GM23338 (cell line): ENCODE results near the gene SESN2. TPM values are rescaled to one million over a fixed set of nuclear protein-coding genes. Genes with fewer than 3 reads are reported as not detected.
A peak's percentile ranks its signal among the peaks of the same experiment; 100 is the strongest.

Source experiments
- ATAC-seq: fragments of 200-7000 bp; cut with Tn5 transposase; 3 replicates; pipeline ENCODE4 v1.9.1; 2020
- DNase-seq: peaks from one replicate; pipeline ENCODE4 v3.0.0-alpha.2; 2015; ENCODE audit warnings: low spot score
- H2AFZ ChIP-seq: fragments of 200-600 bp; sonication (generic); 2 replicates; pipeline ENCODE4 v1.8.0; 2016; ENCODE audit warnings: antibody characterized with exemption, mild to moderate bottlenecking, moderate library complexity
- H3F3A ChIP-seq: fragments of 200-600 bp; sonication (generic); replicated peaks from 2 replicates; pipeline ENCODE4 v1.8.0; 2017; ENCODE audit warnings: antibody characterized with exemption, mixed run types, low read depth
- H3K27ac ChIP-seq: fragments of 200-600 bp; sonication (generic); 2 replicates; pipeline ENCODE4 v1.6.1; 2016; ENCODE audit warnings: low read depth
- H3K27me3 ChIP-seq: fragments of 200-600 bp; sonication (generic); 2 replicates; pipeline ENCODE4 v1.8.0; 2016; ENCODE audit warnings: mild to moderate bottlenecking, mixed run types, moderate library complexity; ENCODE audit not compliant: insufficient read depth
- H3K36me3 ChIP-seq: fragments of 200-600 bp; sonication (generic); 2 replicates; pipeline ENCODE4 v1.8.0; 2016; ENCODE audit warnings: mild to moderate bottlenecking; ENCODE audit not compliant: insufficient read depth
- H3K4me1 ChIP-seq: fragments of 200-600 bp; sonication (generic); 2 replicates; pipeline ENCODE4 v1.8.0; 2016; ENCODE audit warnings: mild to moderate bottlenecking, moderate library complexity; ENCODE audit not compliant: insufficient read depth
- H3K4me2 ChIP-seq: fragments of 200-600 bp; sonication (generic); 2 replicates; pipeline ENCODE4 v1.7.1; 2017; ENCODE audit warnings: mixed run types
- H3K4me3 ChIP-seq: fragments of 200-600 bp; sonication (generic); 2 replicates; pipeline ENCODE4 v1.6.1; 2016; ENCODE audit warnings: mixed run types
- H3K79me2 ChIP-seq: fragments of 200-600 bp; sonication (generic); replicated peaks from 2 replicates; pipeline ENCODE4 v1.8.0; 2017; ENCODE audit warnings: mild to moderate bottlenecking; ENCODE audit not compliant: insufficient read depth
- H3K9me2 ChIP-seq: fragments of 200-600 bp; sonication (generic); 2 replicates; pipeline ENCODE4 v1.8.0; 2017; ENCODE audit not compliant: insufficient read depth
- H4K20me1 ChIP-seq: fragments of 200-600 bp; sonication (generic); replicated peaks from 2 replicates; pipeline ENCODE4 v1.8.0; 2017; ENCODE audit warnings: mild to moderate bottlenecking; ENCODE audit not compliant: insufficient read depth
- H3K27ac Mint-ChIP-seq: 2 replicates; pipeline ENCODE4 v1.8.0; 2020; ENCODE audit warnings: inconsistent platforms, mild to moderate bottlenecking, moderate library complexity, mixed read lengths
- H3K27me3 Mint-ChIP-seq: 3 replicates; pipeline ENCODE4 v1.8.0; 2022; ENCODE audit warnings: low read depth, mild to moderate bottlenecking, moderate library complexity, mixed read lengths, inconsistent platforms; ENCODE audit not compliant: insufficient read depth, poor library complexity
- H3K36me3 Mint-ChIP-seq: 3 replicates; pipeline ENCODE4 v1.8.0; 2021; ENCODE audit warnings: low read depth, mild to moderate bottlenecking, inconsistent platforms, moderate library complexity, mixed read lengths
- H3K4me1 Mint-ChIP-seq: 3 replicates; pipeline ENCODE4 v1.8.0; 2020; ENCODE audit warnings: mild to moderate bottlenecking, inconsistent platforms, mixed read lengths
- H3K4me3 Mint-ChIP-seq: 3 replicates; pipeline ENCODE4 v1.8.0; 2021; ENCODE audit warnings: moderate library complexity, mild to moderate bottlenecking, inconsistent platforms, mixed read lengths
- H3K9me3 Mint-ChIP-seq: 3 replicates; pipeline ENCODE4 v1.8.0; 2020; ENCODE audit warnings: moderate library complexity, mild to moderate bottlenecking, inconsistent platforms, mixed read lengths
- CREB1 ChIP-seq: fragments of 250-450 bp; sonication (Bioruptor Pico); IDR thresholded peaks from 2 replicates; pipeline ENCODE4 v1.5.0; 2020; ENCODE audit warnings: low read depth, mild to moderate bottlenecking, moderate library complexity
- EZH2 ChIP-seq: fragments of 200-600 bp; sonication (generic); IDR thresholded peaks from one replicate; pipeline ENCODE4 v1.8.0; 2017; ENCODE audit warnings: antibody characterized with exemption, mild to moderate bottlenecking, low read depth; ENCODE audit not compliant: unreplicated experiment
- JUNB ChIP-seq: IDR thresholded peaks from one replicate; pipeline ENCODE4 v1.6.1; 2016; ENCODE audit warnings: antibody characterized with exemption; ENCODE audit not compliant: unreplicated experiment
- NANOG ChIP-seq: IDR thresholded peaks from 2 replicates; pipeline ENCODE4 v1.6.1; 2016; ENCODE audit warnings: antibody characterized with exemption, borderline replicate concordance
- STAT1 ChIP-seq: IDR thresholded peaks from one replicate; pipeline ENCODE4 v1.6.1; 2016; ENCODE audit warnings: antibody characterized with exemption; ENCODE audit not compliant: unreplicated experiment
- ZNF331 ChIP-seq: fragments of 250-450 bp; sonication (Bioruptor Pico); IDR thresholded peaks from 2 replicates; pipeline ENCODE4 v1.5.0; 2020; ENCODE audit warnings: low read depth, mild to moderate bottlenecking, moderate library complexity
- polyA plus RNA-seq: library from polyadenylated mRNA; unstranded; fragments of >200 nt; fragmentation: Nextera tagmentation; extraction: Ambion mirVana; gene quantifications from 2 replicates; pipeline ENCODE4 v1.2.1, GENCODE V29; 2016
- total RNA-seq: library from RNA; depleted of rRNA; stranded (reverse); fragments of >200 nt; shearing (Covaris generic); gene quantifications from 2 replicates; pipeline ENCODE4 v1.2.3, GENCODE V29; 2014
- TF ChIP-seq, protein P1 (sequence below): IDR thresholded peaks from 2 replicates; pipeline ENCODE4 v1.6.1; 2016; ENCODE audit warnings: antibody characterized with exemption
- TF ChIP-seq, protein P2 (sequence below), 2 experiments: fragments of 200-600 bp in 1 of 2; sonication (generic) in 1 of 2; conservative IDR thresholded peaks; 2 replicates each; pipeline versions ENCODE4 v1.5.1 to v1.6.1; 2016 to 2017; ENCODE audit warnings: antibody characterized with exemption in 2 of 2, low read depth in 2 of 2, mild to moderate bottlenecking in 2 of 2, moderate library complexity in 1 of 2

SESN2 gene
- total and polyA plus RNA-seq, 2 experiments from 2014 or later: 22.8 to 52.1 TPM

DNA sequence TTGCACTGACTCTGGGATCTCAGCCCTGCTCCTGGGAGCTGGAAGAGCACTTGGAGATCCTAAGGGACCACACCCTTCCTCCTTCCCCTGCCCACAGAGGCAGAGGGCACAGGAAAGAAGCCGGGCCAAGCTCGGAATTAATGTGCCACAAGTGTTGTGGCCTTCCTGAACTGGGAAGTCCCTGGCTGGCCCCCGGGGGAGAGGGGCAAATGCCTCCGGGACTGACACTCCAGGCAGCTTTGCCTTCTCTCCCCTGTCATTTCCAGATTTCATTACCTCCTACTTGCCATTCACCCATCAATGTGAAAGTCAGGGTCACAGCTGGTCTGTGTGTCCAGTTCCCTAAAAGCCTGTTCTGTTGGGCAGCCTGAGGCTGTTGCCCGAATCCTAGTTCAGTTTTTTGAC is 21.7 kb downstream of the SESN2 start:
- Mint-ChIP-seq H3K4me1 (no peaks in the 10 kb centered on the region), H3K4me3 (no peak overlapping the region; the same call in 2 of the 3 replicates), H3K27me3 (peaks cover 6% of the 10 kb centered on the region), H3K36me3 (peaks cover 70% of the 10 kb centered on the region), H3K9me3 (no peaks in the 10 kb centered on the region), H3K27ac (no peak overlapping the region)
- H3K4me3 ChIP-seq: no peak overlapping the region
- peaks cover 43% of the 10 kb centered on the region for H3K36me3 ChIP-seq
- no peaks in the 10 kb centered on the region for H3F3A ChIP-seq
- TF ChIP-seq ZNF331 (CRISPR knock-in tag): no peak
- TF ChIP-seq JUNB: no peak
- TF ChIP-seq, protein P1, sequence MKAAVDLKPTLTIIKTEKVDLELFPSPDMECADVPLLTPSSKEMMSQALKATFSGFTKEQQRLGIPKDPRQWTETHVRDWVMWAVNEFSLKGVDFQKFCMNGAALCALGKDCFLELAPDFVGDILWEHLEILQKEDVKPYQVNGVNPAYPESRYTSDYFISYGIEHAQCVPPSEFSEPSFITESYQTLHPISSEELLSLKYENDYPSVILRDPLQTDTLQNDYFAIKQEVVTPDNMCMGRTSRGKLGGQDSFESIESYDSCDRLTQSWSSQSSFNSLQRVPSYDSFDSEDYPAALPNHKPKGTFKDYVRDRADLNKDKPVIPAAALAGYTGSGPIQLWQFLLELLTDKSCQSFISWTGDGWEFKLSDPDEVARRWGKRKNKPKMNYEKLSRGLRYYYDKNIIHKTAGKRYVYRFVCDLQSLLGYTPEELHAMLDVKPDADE: no peak
- TF ChIP-seq EZH2: no peak
- 0 out of 2 replicates have a peak, but pooled peaks cover 6% of the 10 kb centered on the region for H4K20me1 ChIP-seq
- H3K4me2 ChIP-seq: no peak overlapping the region
- no peak overlapping the region for H3K27ac ChIP-seq
- H3K9me2 ChIP-seq: no peaks in the 10 kb centered on the region
- H3K27me3 ChIP-seq: no peaks in the 10 kb centered on the region
- H3K4me1 ChIP-seq: no peaks in the 10 kb centered on the region; the same call in 1 of the 2 replicates
- ATAC-seq (no peak), DNase-seq (no peak)
- no peaks in the 10 kb centered on the region for H3K79me2 ChIP-seq
- no peak overlapping the region for H2AFZ ChIP-seq

DNA sequence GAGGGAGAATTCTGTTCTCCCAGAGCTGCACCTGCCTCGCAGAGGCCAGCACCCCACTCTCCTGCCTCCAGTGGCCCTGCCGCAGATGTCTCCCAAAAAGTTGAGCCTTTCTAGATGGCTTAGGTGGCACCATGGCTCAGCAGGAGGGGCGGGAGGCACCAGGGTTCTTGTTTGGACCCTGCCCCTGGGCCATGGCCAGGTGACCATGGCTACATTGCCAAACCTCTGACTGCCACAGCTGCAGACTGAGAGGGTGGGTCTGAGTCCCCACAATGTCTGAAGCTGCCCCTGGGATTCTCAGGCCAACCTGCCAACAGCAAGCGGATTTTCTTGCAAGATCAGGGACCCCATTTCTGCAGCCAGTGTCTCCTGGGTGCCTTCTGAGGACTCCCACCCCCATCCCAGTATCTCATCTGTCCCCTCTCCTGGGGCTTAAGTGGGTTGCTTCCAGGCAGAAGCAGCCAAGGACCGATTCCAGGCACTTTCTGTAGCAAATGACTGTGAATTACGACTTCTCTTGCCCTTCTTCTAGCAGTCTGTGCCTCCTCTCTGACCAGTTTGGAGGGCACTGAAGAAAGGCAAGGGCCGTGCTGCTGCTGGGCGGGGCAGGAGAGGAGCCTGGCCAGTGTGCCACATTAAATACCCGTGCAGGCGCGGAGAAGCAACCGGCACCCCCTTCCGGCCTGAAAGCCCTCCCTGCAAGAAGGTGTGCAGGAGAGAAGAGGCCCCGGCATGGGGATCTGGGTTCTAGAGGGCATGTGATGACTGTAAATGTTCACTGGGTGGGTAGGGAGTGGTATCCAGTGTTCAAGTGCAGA is 22.5 kb downstream of the SESN2 start:
- ATAC-seq: no peak
- Histone ChIP-seq H3K4me3 (no peak overlapping the region), H3K27ac (no peak overlapping the region), H3K27me3 (no peaks in the 10 kb centered on the region), H4K20me1 (0 out of 2 replicates have a peak, but pooled peaks cover 6% of the 10 kb centered on the region), H3K4me2 (no peak overlapping the region), H3K36me3 (peaks cover 40% of the 10 kb centered on the region), H3F3A (no peaks in the 10 kb centered on the region), H3K9me2 (no peaks in the 10 kb centered on the region), H2AFZ (no peak overlapping the region), H3K79me2 (no peaks in the 10 kb centered on the region), H3K4me1 (no peaks in the 10 kb centered on the region; the same call in 1 of the 2 replicates)
- Mint-ChIP-seq H3K27me3 (peaks cover 6% of the 10 kb centered on the region), H3K4me3 (no peak overlapping the region), H3K36me3 (peaks cover 64% of the 10 kb centered on the region), H3K27ac (peak overlapping the region; percentile 56; the same call in 1 of the 2 replicates), H3K4me1 (no peaks in the 10 kb centered on the region), H3K9me3 (no peaks in the 10 kb centered on the region)
- DNase-seq: no peak
- TF ChIP-seq CREB1 (CRISPR knock-in tag): no peak
- TF ChIP-seq EZH2: no peak
- TF ChIP-seq, protein P1: no peak
- no peak for TF ChIP-seq STAT1
- TF ChIP-seq, protein P2, sequence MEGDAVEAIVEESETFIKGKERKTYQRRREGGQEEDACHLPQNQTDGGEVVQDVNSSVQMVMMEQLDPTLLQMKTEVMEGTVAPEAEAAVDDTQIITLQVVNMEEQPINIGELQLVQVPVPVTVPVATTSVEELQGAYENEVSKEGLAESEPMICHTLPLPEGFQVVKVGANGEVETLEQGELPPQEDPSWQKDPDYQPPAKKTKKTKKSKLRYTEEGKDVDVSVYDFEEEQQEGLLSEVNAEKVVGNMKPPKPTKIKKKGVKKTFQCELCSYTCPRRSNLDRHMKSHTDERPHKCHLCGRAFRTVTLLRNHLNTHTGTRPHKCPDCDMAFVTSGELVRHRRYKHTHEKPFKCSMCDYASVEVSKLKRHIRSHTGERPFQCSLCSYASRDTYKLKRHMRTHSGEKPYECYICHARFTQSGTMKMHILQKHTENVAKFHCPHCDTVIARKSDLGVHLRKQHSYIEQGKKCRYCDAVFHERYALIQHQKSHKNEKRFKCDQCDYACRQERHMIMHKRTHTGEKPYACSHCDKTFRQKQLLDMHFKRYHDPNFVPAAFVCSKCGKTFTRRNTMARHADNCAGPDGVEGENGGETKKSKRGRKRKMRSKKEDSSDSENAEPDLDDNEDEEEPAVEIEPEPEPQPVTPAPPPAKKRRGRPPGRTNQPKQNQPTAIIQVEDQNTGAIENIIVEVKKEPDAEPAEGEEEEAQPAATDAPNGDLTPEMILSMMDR (conservative IDR thresholded peaks at IDR 0.05; ENCODE audit: low read depth in 2 of 2): 0 out of 4 replicates have a peak, but pooled peaks of 1 of the 2 experiments have one; percentile 1
- TF ChIP-seq NANOG: no peak
